Kidney (tissue), 14 donors: Measurements from ENCODE around the gene TIE1. TPM values are rescaled to one million over a fixed set of nuclear protein-coding genes. Genes with fewer than 3 reads are reported as not detected.

Source experiments
- DNase-seq, 5 donors: peaks; one replicate each; pipeline ENCODE4 v3.0.0-alpha.2; 2013 to 2020
- FAIRE-seq: peaks from 2 replicates; lab custom pipeline; 2012; peaks lifted over from hg19 to GRCh38; lab: Jason Lieb, UNC
- H3K27ac ChIP-seq, 2 donors: one replicate each; pipeline ENCODE4 v1.7.0; 2013; ENCODE audit warnings: low read depth in 2 of 2, low read length in 2 of 2, inconsistent platforms in 1 of 2
- H3K27me3 ChIP-seq: one replicate; pipeline ENCODE4 v1.7.1; 2013; ENCODE audit warnings: low read length, inconsistent platforms; ENCODE audit not compliant: control insufficient read depth, insufficient read depth
- H3K36me3 ChIP-seq, 3 donors: one replicate each; pipeline versions ENCODE4 v1.7.0 to v1.7.1; 2013; ENCODE audit warnings: low read length in 3 of 3, control low read depth in 1 of 3, inconsistent platforms in 1 of 3; ENCODE audit not compliant: insufficient read depth in 3 of 3, control insufficient read depth in 2 of 3
- H3K4me1 ChIP-seq, 3 donors: one replicate each; pipeline versions ENCODE4 v1.7.0 to v1.7.1; 2013; ENCODE audit warnings: low read length in 3 of 3, inconsistent platforms in 1 of 3, low read depth in 1 of 3; ENCODE audit not compliant: control insufficient read depth in 2 of 3, insufficient read depth in 2 of 3
- H3K4me3 ChIP-seq, 3 donors: one replicate each; pipeline versions ENCODE4 v1.7.0 to v1.8.1; 2013; ENCODE audit warnings: low read length in 3 of 3, control low read depth in 1 of 3, inconsistent platforms in 1 of 3
- H3K9ac ChIP-seq, 3 donors: one replicate each; pipeline versions ENCODE4 v1.7.0 to v1.7.1; 2013; ENCODE audit warnings: low read length in 3 of 3, control low read depth in 1 of 3, inconsistent platforms in 1 of 3
- H3K9me3 ChIP-seq, 3 donors: one replicate each; pipeline versions ENCODE4 v1.7.0 to v1.7.1; 2013; ENCODE audit warnings: low read length in 3 of 3, control low read depth in 1 of 3, inconsistent platforms in 1 of 3; ENCODE audit not compliant: control insufficient read depth in 2 of 3, insufficient read depth in 1 of 3
- intact Hi-C: fragments of 100-400 bp; cut with DNase I; formaldehyde crosslinking; loops from one replicate; pipeline ENCODE4 v1.11.1; 2022
- polyA plus RNA-seq: library from polyadenylated mRNA; stranded (reverse); fragments of 350-450 nt; fragmentation: Illumina TruSeq; extraction: RNeasy Lipid Tissue Mini Kit (QIAGEN cat#74804); gene quantifications from one replicate; pipeline ENCODE4 v1.2.3, GENCODE V29; 2014; ENCODE audit warnings: low read depth, low replicate concordance; ENCODE audit not compliant: insufficient read depth
- total RNA-seq: library from RNA; stranded (reverse); fragmentation: NEBNext Ultra II Directional; extraction: Animal tissue kit (Norgen Biotek cat#: 25700); gene quantifications from one replicate; pipeline ENCODE4 v1.2.1, GENCODE V29; 2021
- TF ChIP-seq, protein P1 (sequence below): IDR thresholded peaks from 3 replicates; pipeline ENCODE4 v1.5.1; 2012; ENCODE audit warnings: mild to moderate bottlenecking, moderate library complexity, borderline replicate concordance; ENCODE audit not compliant: insufficient read depth; ENCODE audit errors: extremely low read depth
- donor health status: control.
- donor health status: control.
- donor health status: control.
- donor health status: control.
- donor health status: control.
- donor health status: DM: yes; HTN: yes; CAD: no.
- donor health status: Normal renal cell carcinoma (clear cell type).

The TIE1 gene
- total and polyA plus RNA-seq, 2 donors from 2014 or later: 15.0 to 46.3 TPM

DNA sequence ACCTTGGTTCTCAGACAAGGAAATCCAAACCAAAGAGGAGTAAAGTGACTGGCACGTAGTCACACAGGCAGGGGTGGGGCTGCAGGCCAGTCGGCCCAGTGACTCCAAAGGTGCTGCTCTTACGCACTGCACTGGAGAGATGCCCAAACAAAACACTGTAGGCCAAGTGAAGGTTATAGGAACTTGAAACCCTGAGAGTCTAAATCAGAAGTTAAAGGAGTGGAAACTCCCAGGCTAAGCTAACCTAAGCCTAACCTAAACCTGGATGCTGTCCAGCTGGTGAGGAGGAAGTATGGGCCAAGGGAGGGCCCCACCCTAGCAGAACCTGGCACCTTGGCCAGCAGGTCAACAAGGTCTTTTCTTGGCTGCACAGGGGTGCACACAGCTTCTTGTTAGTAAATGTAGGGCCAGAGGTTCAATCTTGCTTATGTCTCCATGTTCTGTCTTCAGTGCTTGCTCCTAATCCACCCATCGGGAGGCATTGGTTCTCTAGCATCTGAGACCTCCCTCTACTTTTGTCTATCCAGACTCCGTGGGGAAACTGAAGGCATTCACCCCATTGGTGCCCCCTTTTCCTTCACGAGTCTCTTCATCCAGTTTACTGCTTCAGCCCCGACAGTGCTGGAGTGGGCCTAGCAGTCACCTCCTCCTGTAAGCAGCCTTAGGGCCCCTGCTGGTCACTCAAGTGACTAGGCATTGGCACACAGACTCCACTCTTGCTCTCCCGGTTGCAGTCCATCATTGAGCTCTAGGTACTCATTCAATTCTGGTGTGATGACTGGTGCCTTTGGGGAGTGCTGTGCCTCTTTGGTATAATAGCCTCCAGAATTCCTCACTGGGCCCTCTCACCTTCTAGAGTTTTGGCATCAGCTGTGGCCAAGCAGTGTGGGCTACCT, 43.9 kb upstream of the TIE1 start:
- no peak overlapping the region for H3K4me3 ChIP-seq
- H3K27ac ChIP-seq: peak overlapping the region; percentile 6 to 62
- peaks cover 0 to 6% (median 5%) of the 10 kb centered on the region in 3 donors for H3K4me1 ChIP-seq
- DNase-seq (peak in 1 of 5 donors; percentile 73), FAIRE-seq (no peak)
- intact Hi-C loops: no loop called here
- TF ChIP-seq, protein P1, sequence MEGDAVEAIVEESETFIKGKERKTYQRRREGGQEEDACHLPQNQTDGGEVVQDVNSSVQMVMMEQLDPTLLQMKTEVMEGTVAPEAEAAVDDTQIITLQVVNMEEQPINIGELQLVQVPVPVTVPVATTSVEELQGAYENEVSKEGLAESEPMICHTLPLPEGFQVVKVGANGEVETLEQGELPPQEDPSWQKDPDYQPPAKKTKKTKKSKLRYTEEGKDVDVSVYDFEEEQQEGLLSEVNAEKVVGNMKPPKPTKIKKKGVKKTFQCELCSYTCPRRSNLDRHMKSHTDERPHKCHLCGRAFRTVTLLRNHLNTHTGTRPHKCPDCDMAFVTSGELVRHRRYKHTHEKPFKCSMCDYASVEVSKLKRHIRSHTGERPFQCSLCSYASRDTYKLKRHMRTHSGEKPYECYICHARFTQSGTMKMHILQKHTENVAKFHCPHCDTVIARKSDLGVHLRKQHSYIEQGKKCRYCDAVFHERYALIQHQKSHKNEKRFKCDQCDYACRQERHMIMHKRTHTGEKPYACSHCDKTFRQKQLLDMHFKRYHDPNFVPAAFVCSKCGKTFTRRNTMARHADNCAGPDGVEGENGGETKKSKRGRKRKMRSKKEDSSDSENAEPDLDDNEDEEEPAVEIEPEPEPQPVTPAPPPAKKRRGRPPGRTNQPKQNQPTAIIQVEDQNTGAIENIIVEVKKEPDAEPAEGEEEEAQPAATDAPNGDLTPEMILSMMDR: no peak
- no peaks in the 10 kb centered on the region for H3K27me3 ChIP-seq
- no peaks in the 10 kb centered on the region for H3K36me3 ChIP-seq
- no peak overlapping the region for H3K9ac ChIP-seq
- no peaks in the 10 kb centered on the region for H3K9me3 ChIP-seq

DNA sequence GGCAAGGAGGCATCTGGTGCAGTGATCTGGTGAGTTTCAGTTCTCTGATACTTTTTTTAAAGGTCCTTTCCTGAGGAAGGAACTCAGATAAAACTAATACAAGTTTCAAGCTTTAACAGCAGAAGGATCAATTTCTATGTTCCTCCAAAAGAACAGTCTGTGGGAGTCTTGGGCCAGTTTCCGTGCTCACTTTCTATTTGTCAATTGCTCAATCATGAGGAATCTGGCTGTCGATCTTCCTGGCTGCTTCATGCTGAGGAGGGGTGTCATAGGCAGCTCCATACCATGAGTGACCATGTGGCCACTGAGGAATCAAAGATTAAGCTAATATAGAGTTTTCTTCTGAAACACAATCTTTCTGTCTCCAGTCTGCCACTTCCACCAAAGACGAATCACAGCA, 42.4 kb upstream of the TIE1 start:
- TF ChIP-seq, protein P1: no peak
- H3K4me3 ChIP-seq: no peak overlapping the region
- FAIRE-seq (no peak), DNase-seq (no peak)
- no peaks in the 10 kb centered on the region for H3K27me3 ChIP-seq
- intact Hi-C loops: no loop called here
- H3K9me3 ChIP-seq: no peaks in the 10 kb centered on the region
- H3K4me1 ChIP-seq: peaks cover 0 to 6% (median 5%) of the 10 kb centered on the region in 3 donors
- H3K27ac ChIP-seq: no peak overlapping the region
- no peaks in the 10 kb centered on the region for H3K36me3 ChIP-seq
- H3K9ac ChIP-seq: no peak overlapping the region

DNA sequence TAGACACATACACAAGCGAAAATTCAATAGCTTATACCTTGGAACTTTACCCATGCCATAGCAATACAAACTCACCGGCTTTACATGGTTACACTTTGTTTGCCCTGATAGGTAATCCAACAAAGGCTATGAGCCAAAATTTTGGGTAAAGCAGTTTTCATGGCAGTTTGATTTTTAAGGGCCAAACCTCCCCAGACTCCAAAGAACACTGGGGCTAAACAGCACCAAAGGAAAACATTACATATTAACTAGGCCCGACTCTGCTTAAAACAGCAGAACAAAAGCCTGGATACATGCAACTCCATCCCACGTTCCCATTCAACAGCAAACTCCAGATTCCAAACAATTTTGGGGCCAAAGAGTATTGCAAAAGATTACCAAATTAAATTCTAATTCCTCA, 35.4 kb upstream of the TIE1 start:
- Histone ChIP-seq H3K27me3 (no peaks in the 10 kb centered on the region), H3K4me1 (peaks cover 0 to 10% (median 7%) of the 10 kb centered on the region in 3 donors), H3K4me3 (no peak overlapping the region), H3K9me3 (no peaks in the 10 kb centered on the region), H3K9ac (no peak overlapping the region), H3K27ac (peak overlapping the region in 1 of 2 donors; percentile 23), H3K36me3 (no peaks in the 10 kb centered on the region)
- FAIRE-seq (no peak), DNase-seq (no peak)
- TF ChIP-seq, protein P1: no peak
- intact Hi-C loops: no loop called here
